SK-N-SH (cell line): ENCODE results near the gene NAGA.
"Not testable (repeated sequence)": the region's sequence is repeated elsewhere in the genome, so short reads cannot be mapped to it uniquely, and the experiment has no call there.

Source experiments
- JUND ChIP-seq: IDR thresholded peaks from 2 replicates; pipeline ENCODE4 v1.4.0; 2012
- POLR2AphosphoS5 ChIP-seq: IDR thresholded peaks from 2 replicates; pipeline ENCODE4 v1.6.1; 2012; ENCODE audit warnings: low read depth, low read length
- SIN3A ChIP-seq: IDR thresholded peaks from 2 replicates; pipeline ENCODE4 v1.6.1; 2012; ENCODE audit warnings: low read depth, mild to moderate bottlenecking, low read length, moderate library complexity, borderline replicate concordance
- SMC3 ChIP-seq: IDR thresholded peaks from 2 replicates; pipeline ENCODE4 v1.6.1; 2012; ENCODE audit warnings: low read depth, low read length, improper control_type of control experiment
- TAF1 ChIP-seq: IDR thresholded peaks from 2 replicates; pipeline ENCODE4 v1.6.1; 2012; ENCODE audit warnings: low read depth, mild to moderate bottlenecking, low read length, moderate library complexity, borderline replicate concordance
- TF ChIP-seq, protein P1 (sequence below): fragments of 200-600 bp; sonication (generic); IDR thresholded peaks from 2 replicates; pipeline ENCODE4 v1.6.1; 2017; ENCODE audit warnings: antibody characterized with exemption, mild to moderate bottlenecking, moderate library complexity
- TF ChIP-seq, protein P2 (sequence below): IDR thresholded peaks from 2 replicates; pipeline ENCODE4 v1.4.0; 2012; ENCODE audit warnings: low read depth
- TF ChIP-seq, protein P3 (sequence below): IDR thresholded peaks from 2 replicates; pipeline ENCODE4 v1.6.1; 2012; ENCODE audit warnings: mild to moderate bottlenecking, low read depth, low read length, moderate library complexity
- TF ChIP-seq, protein P4 (sequence below): IDR thresholded peaks from 2 replicates; pipeline ENCODE4 v1.4.0; 2012; ENCODE audit warnings: low read depth, borderline replicate concordance

DNA sequence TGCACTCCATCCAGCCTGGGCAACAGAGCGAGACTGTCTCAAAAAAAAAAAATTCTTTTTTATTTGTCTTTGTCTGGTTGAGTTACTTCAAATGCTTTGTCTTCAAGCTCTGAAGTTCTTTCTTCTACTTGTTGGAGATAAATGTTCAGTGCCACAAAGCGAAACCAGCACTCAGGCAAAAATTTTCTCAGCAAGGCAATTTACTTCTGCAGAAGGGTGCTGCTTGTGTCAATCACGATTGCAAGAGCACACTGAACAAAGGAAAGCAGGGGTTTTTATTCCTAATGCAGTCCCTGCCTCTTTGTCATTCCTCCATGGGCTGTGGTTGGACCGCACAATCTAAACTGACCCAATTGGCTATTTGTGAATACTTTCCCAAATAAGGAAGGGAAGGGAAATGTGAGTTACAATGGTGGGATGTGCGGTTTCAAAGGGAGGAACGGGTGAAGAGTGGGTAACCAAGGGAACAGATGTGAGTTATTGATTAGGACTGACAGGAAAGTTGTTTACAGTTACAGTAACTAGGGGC, 33.8 kb upstream of the NAGA start:
- TF ChIP-seq, protein P1, sequence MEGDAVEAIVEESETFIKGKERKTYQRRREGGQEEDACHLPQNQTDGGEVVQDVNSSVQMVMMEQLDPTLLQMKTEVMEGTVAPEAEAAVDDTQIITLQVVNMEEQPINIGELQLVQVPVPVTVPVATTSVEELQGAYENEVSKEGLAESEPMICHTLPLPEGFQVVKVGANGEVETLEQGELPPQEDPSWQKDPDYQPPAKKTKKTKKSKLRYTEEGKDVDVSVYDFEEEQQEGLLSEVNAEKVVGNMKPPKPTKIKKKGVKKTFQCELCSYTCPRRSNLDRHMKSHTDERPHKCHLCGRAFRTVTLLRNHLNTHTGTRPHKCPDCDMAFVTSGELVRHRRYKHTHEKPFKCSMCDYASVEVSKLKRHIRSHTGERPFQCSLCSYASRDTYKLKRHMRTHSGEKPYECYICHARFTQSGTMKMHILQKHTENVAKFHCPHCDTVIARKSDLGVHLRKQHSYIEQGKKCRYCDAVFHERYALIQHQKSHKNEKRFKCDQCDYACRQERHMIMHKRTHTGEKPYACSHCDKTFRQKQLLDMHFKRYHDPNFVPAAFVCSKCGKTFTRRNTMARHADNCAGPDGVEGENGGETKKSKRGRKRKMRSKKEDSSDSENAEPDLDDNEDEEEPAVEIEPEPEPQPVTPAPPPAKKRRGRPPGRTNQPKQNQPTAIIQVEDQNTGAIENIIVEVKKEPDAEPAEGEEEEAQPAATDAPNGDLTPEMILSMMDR, result not testable (repeated sequence)
- not testable (repeated sequence) for TF ChIP-seq POLR2AphosphoS5, SIN3A, JUND, TAF1, SMC3
- TF ChIP-seq, protein P2, sequence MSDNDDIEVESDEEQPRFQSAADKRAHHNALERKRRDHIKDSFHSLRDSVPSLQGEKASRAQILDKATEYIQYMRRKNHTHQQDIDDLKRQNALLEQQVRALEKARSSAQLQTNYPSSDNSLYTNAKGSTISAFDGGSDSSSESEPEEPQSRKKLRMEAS, result not testable (repeated sequence)
- TF ChIP-seq, protein P3, sequence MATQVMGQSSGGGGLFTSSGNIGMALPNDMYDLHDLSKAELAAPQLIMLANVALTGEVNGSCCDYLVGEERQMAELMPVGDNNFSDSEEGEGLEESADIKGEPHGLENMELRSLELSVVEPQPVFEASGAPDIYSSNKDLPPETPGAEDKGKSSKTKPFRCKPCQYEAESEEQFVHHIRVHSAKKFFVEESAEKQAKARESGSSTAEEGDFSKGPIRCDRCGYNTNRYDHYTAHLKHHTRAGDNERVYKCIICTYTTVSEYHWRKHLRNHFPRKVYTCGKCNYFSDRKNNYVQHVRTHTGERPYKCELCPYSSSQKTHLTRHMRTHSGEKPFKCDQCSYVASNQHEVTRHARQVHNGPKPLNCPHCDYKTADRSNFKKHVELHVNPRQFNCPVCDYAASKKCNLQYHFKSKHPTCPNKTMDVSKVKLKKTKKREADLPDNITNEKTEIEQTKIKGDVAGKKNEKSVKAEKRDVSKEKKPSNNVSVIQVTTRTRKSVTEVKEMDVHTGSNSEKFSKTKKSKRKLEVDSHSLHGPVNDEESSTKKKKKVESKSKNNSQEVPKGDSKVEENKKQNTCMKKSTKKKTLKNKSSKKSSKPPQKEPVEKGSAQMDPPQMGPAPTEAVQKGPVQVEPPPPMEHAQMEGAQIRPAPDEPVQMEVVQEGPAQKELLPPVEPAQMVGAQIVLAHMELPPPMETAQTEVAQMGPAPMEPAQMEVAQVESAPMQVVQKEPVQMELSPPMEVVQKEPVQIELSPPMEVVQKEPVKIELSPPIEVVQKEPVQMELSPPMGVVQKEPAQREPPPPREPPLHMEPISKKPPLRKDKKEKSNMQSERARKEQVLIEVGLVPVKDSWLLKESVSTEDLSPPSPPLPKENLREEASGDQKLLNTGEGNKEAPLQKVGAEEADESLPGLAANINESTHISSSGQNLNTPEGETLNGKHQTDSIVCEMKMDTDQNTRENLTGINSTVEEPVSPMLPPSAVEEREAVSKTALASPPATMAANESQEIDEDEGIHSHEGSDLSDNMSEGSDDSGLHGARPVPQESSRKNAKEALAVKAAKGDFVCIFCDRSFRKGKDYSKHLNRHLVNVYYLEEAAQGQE, result not testable (repeated sequence)
- TF ChIP-seq, protein P4, sequence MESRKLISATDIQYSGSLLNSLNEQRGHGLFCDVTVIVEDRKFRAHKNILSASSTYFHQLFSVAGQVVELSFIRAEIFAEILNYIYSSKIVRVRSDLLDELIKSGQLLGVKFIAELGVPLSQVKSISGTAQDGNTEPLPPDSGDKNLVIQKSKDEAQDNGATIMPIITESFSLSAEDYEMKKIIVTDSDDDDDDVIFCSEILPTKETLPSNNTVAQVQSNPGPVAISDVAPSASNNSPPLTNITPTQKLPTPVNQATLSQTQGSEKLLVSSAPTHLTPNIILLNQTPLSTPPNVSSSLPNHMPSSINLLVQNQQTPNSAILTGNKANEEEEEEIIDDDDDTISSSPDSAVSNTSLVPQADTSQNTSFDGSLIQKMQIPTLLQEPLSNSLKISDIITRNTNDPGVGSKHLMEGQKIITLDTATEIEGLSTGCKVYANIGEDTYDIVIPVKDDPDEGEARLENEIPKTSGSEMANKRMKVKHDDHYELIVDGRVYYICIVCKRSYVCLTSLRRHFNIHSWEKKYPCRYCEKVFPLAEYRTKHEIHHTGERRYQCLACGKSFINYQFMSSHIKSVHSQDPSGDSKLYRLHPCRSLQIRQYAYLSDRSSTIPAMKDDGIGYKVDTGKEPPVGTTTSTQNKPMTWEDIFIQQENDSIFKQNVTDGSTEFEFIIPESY, result not testable (repeated sequence)
